ENCODE data around the gene ATG9B. TPM values are rescaled to one million over a fixed set of nuclear protein-coding genes. Genes with fewer than 3 reads are reported as not detected.

The ATG9B gene
- total and polyA plus RNA-seq, 2 of the 13 experiments (the other 11 are each of a cell fraction or from before 2014, with no cell fraction given): 0.24 TPM; not detected in 1

DNA sequence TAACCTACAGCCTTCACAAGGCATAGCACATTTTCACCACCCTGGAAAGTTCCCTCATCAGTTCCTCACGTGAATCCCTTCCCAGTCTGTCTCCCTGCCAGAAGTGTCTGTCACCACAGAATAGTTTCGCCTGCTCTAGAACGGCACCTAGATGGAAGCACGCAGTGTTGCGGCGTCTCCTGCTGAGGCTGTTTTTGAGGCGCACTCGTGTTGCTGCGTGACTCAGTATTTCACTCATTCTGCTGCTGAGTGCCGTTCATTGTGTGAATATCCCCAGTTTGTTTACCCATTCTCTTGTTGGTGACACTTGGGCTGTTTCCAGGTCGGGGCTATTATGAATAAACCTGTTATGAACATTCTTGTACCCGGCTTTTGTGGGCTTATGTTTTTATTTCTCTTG lies 20.7 kb downstream of the ATG9B start (continued):
- TF ChIP-seq BRCA1 (CRISPR knock-in tag; IDR thresholded peaks at IDR 0.05): no peak
- no peak for TF ChIP-seq HCFC1 (IDR thresholded peaks at IDR 0.05; ENCODE audit: low read depth, low read length)
- no peak for TF ChIP-seq BRF2 (CRISPR knock-in tag; IDR thresholded peaks at IDR 0.05)
- TF ChIP-seq TBX3 (IDR thresholded peaks at IDR 0.05; ENCODE audit: borderline replicate concordance): peak; percentile 31; the same call in 1 of the 2 replicates
- no peak for TF ChIP-seq DMTF1 (CRISPR knock-in tag; IDR thresholded peaks at IDR 0.05)
- no peak for TF ChIP-seq PAX8 (CRISPR knock-in tag; IDR thresholded peaks at IDR 0.05; ENCODE audit: borderline replicate concordance)
- TF ChIP-seq ZBTB44 (CRISPR knock-in tag; IDR thresholded peaks at IDR 0.05): no peak
- TF ChIP-seq ZNF33B (CRISPR knock-in tag; IDR thresholded peaks at IDR 0.05): no peak
- no peak for TF ChIP-seq SUZ12 (IDR thresholded peaks at IDR 0.05; ENCODE audit: low read depth, low read length)
- no peak for TF ChIP-seq AHDC1 (CRISPR knock-in tag; IDR thresholded peaks at IDR 0.05; ENCODE audit: borderline replicate concordance)
- no peak for TF ChIP-seq ZNF34 (CRISPR knock-in tag; IDR thresholded peaks at IDR 0.05; ENCODE audit: borderline replicate concordance)
- TF ChIP-seq, protein P1, sequence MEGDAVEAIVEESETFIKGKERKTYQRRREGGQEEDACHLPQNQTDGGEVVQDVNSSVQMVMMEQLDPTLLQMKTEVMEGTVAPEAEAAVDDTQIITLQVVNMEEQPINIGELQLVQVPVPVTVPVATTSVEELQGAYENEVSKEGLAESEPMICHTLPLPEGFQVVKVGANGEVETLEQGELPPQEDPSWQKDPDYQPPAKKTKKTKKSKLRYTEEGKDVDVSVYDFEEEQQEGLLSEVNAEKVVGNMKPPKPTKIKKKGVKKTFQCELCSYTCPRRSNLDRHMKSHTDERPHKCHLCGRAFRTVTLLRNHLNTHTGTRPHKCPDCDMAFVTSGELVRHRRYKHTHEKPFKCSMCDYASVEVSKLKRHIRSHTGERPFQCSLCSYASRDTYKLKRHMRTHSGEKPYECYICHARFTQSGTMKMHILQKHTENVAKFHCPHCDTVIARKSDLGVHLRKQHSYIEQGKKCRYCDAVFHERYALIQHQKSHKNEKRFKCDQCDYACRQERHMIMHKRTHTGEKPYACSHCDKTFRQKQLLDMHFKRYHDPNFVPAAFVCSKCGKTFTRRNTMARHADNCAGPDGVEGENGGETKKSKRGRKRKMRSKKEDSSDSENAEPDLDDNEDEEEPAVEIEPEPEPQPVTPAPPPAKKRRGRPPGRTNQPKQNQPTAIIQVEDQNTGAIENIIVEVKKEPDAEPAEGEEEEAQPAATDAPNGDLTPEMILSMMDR (CRISPR knock-in tag; IDR thresholded peaks at IDR 0.05): peak; percentile 26; the same call in 1 of the 2 replicates
- TF ChIP-seq U2AF2 (IDR thresholded peaks at IDR 0.05; ENCODE audit: low read depth, low read length): no peak
- TF ChIP-seq, protein P2, sequence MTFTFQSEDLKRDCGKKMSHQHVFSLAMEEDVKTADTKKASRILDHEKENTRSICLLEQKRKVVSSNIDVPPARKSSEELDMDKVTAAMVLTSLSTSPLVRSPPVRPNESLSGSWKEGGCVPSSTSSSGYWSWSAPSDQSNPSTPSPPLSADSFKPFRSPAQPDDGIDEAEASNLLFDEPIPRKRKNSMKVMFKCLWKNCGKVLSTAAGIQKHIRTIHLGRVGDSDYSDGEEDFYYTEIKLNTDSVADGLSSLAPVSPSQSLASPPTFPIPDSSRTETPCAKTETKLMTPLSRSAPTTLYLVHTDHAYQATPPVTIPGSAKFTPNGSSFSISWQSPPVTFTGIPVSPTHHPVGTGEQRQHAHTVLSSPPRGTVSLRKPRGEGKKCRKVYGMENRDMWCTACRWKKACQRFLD (CRISPR knock-in tag; IDR thresholded peaks at IDR 0.05; ENCODE audit: borderline replicate concordance): no peak
- no peak for TF ChIP-seq TCF7 (IDR thresholded peaks at IDR 0.05; ENCODE audit: low read depth)
- TF ChIP-seq ZNF839 (CRISPR knock-in tag; IDR thresholded peaks at IDR 0.05; ENCODE audit: borderline replicate concordance): no peak
